Caco-2 (cell line): ENCODE data around the gene PRG2. TPM values are rescaled to one million over a fixed set of nuclear protein-coding genes. Genes with fewer than 3 reads are reported as not detected.

Experiments used
- BruUV-seq: library from RNA; stranded (reverse); fragments of 400-500 nt; replicated peaks from 2 replicates; lab custom pipeline; 2021; lab: Mats Ljungman, UMichigan
- CTCF ChIA-PET: fragments of 300-600 bp; sonication (Branson Sonifier 250); formaldehyde crosslinking; loops from one replicate; lab custom pipeline; 2022; ENCODE audit warnings: antibody characterized with exemption; lab: Charles Lee
- POLR2A ChIA-PET: fragments of 300-600 bp; sonication (Branson Sonifier 250); formaldehyde crosslinking; loops from one replicate; lab custom pipeline; 2022; ENCODE audit warnings: antibody characterized with exemption; lab: Charles Lee
- DNase-seq, 2 experiments: peaks; one replicate each; pipeline versions ENCODE4 v3.0.0 to v3.0.0-alpha.2; 2020 to 2022
- H3K27me3 ChIP-seq: replicated peaks from 2 replicates; pipeline ENCODE4 v1.6.0; 2011; ENCODE audit warnings: low read length; ENCODE audit not compliant: control insufficient read depth, insufficient read depth
- H3K36me3 ChIP-seq: 2 replicates; pipeline ENCODE4 v1.5.1; 2011; ENCODE audit warnings: low read length; ENCODE audit not compliant: control insufficient read depth, insufficient read depth
- H3K4me1 ChIP-seq: fragments of 250-450 bp; sonication (Bioruptor Pico); 2 replicates; pipeline ENCODE4 v1.5.1; 2020; ENCODE audit warnings: mild to moderate bottlenecking
- H3K4me3 ChIP-seq: 2 replicates; pipeline ENCODE4 v1.5.1; 2011; ENCODE audit warnings: low read depth, mild to moderate bottlenecking, control low read depth, low read length
- H3K9me3 ChIP-seq: fragments of 250-450 bp; sonication (Bioruptor Pico); 2 replicates; pipeline ENCODE4 v1.5.1; 2020; ENCODE audit warnings: mild to moderate bottlenecking, moderate library complexity
- H3K27ac Mint-ChIP-seq: one replicate; pipeline ENCODE4 v1.8.0; 2022; ENCODE audit warnings: mixed read lengths; ENCODE audit not compliant: unreplicated experiment
- H3K27me3 Mint-ChIP-seq: one replicate; pipeline ENCODE4 v1.8.0; 2022; ENCODE audit warnings: mixed read lengths; ENCODE audit not compliant: insufficient read depth, unreplicated experiment
- H3K36me3 Mint-ChIP-seq: one replicate; pipeline ENCODE4 v1.8.0; 2022; ENCODE audit warnings: mild to moderate bottlenecking, mixed read lengths; ENCODE audit not compliant: insufficient read depth, unreplicated experiment
- H3K4me1 Mint-ChIP-seq: one replicate; pipeline ENCODE4 v1.8.0; 2022; ENCODE audit warnings: low read depth, mixed read lengths; ENCODE audit not compliant: unreplicated experiment
- H3K4me3 Mint-ChIP-seq: one replicate; pipeline ENCODE4 v1.8.0; 2022; ENCODE audit warnings: mild to moderate bottlenecking, moderate library complexity, mixed read lengths; ENCODE audit not compliant: unreplicated experiment
- H3K9me3 Mint-ChIP-seq: one replicate; pipeline ENCODE4 v1.8.0; 2022; ENCODE audit warnings: mixed read lengths; ENCODE audit not compliant: unreplicated experiment
- intact Hi-C: fragments of 100-400 bp; cut with micrococcal nuclease; formaldehyde crosslinking; loops from one replicate; pipeline ENCODE4 v1.10.0; 2022; ENCODE audit not compliant: unreplicated experiment
- total RNA-seq: library from RNA; stranded (reverse); gene quantifications from 2 replicates; pipeline ENCODE4 v1.2.3, GENCODE V29; 2022
- TF ChIP-seq, protein P1 (sequence below), 2 experiments: fragments of 200-600 bp in 1 of 2; IDR thresholded peaks; 1 replicate in 1 of 2; 2 replicates in 1 of 2; pipeline versions ENCODE4 v1.5.1 to v1.8.0; 2011 to 2022; ENCODE audit warnings: antibody characterized with exemption in 1 of 2, control low read depth in 1 of 2, inconsistent platforms in 1 of 2, low read depth in 1 of 2, low read length in 1 of 2, mild to moderate bottlenecking in 1 of 2, moderate library complexity in 1 of 2; ENCODE audit not compliant: insufficient read depth in 1 of 2, severe bottlenecking in 1 of 2, unreplicated experiment in 1 of 2

PRG2 gene
- total RNA-seq, 1 experiment from 2014 or later: not detected

DNA sequence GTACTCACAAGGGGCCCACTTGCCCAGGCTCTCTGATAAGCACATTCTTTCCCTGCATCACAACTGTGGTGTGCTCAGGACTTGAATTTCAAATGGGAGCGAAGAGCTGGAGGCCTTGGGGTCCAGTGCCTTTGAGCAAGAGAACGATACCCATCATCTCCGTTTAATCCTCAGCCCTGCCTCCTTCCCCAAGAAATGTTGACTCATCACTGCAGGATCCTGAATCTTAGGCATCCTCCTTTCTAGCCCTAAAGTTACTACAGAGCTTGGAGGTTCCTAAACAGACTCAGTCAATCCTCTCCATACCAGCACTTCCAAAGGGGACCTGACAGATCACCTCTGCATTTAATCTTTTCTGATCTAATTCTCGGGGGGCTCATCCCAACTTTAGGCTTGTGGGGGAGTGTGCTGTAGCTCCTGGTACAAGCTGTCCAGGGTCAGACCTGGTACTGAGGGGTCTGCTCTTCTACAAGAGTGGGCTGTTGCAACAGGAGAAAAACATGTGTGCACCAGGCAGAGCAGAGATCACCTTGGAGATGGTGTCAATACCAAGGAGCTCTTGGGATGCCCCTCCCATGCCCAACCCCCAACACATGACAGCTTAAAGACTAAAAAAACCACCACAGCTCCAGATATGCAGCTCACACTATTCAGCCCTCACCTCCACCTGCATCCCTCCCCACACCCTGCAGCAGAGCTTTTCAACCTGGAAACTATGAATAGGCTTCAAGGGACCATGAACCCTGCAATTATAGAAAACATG is 3.9 kb upstream of the PRG2 start:
- H3K36me3 ChIP-seq: no peaks in the 10 kb centered on the region
- no peaks in the 10 kb centered on the region for H3K9me3 ChIP-seq
- H3K27me3 Mint-ChIP-seq: peaks cover 16% of the 10 kb centered on the region
- H3K27ac Mint-ChIP-seq: no peak overlapping the region
- H3K27me3 ChIP-seq: no peaks in the 10 kb centered on the region
- no peak overlapping the region for H3K4me3 ChIP-seq
- no peak overlapping the region for H3K4me3 Mint-ChIP-seq
- no peaks in the 10 kb centered on the region for H3K4me1 ChIP-seq
- intact Hi-C loops: no loop called here
- no peak for DNase-seq
- ChIA-PET POLR2A (no interaction called here), CTCF (no interaction called here)
- no peaks in the 10 kb centered on the region for H3K36me3 Mint-ChIP-seq
- no peaks in the 10 kb centered on the region for H3K9me3 Mint-ChIP-seq
- BruUV-seq: no TSS peak
- no peaks in the 10 kb centered on the region for H3K4me1 Mint-ChIP-seq
- TF ChIP-seq, protein P1, sequence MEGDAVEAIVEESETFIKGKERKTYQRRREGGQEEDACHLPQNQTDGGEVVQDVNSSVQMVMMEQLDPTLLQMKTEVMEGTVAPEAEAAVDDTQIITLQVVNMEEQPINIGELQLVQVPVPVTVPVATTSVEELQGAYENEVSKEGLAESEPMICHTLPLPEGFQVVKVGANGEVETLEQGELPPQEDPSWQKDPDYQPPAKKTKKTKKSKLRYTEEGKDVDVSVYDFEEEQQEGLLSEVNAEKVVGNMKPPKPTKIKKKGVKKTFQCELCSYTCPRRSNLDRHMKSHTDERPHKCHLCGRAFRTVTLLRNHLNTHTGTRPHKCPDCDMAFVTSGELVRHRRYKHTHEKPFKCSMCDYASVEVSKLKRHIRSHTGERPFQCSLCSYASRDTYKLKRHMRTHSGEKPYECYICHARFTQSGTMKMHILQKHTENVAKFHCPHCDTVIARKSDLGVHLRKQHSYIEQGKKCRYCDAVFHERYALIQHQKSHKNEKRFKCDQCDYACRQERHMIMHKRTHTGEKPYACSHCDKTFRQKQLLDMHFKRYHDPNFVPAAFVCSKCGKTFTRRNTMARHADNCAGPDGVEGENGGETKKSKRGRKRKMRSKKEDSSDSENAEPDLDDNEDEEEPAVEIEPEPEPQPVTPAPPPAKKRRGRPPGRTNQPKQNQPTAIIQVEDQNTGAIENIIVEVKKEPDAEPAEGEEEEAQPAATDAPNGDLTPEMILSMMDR (IDR thresholded peaks at IDR 0.05; ENCODE audit: insufficient read depth in 1 of 2, low read depth in 1 of 2, low read length in 1 of 2, severe bottlenecking in 1 of 2, unreplicated experiment in 1 of 2): no peak

DNA sequence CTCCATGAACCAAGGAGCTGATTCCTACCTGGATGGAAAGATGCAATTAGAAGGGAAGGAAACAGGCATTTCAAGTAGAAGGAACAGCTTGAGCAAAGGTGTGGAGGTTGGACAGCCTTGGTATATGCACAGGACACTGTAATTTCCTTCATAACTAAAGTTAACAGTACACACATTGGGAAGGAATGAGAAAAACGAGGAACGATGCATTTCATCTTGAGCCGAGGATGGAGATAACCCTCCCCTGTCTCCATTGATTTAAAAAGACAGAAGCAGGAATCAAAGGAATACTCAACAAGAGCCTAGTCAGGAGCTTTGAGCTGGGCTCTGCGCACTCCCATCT is 2.3 kb upstream of the PRG2 start:
- no TSS peak for BruUV-seq
- POLR2A ChIA-PET: no interaction called here
- no peaks in the 10 kb centered on the region for H3K27me3 ChIP-seq

DNA sequence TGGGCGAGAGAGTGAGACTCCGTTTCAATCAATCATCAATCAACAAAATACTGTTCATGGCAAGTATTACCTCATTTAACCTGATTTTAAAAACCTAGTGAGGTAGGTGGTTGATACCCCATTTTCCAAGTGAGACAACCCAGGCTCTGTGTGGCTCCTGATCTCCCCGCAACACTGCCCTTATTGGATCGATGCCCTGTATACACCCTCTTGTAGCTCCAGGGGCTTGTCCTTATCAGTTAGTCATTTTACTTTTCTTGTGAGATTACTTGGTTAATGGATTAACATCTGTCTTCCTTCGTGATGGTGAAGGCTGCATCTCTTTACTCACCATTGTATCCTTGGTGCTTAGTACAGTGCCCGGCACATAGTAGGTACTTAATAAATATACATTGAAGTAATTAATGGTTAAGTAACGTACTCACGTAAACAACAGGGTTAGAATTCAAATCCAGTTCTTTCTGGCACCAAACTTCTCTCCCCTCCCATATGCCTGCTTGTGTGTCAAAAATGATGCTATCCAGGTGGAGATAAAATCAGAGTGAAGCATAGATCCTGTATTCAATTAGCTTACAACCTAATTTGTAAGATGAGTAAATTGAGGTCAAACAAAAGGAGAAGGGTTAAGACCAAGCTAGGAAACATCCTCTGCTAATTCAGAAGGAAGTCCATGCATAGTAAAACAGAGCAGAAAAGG is 1.8 kb upstream of the PRG2 start:
- H3K4me3 Mint-ChIP-seq: no peak overlapping the region
- BruUV-seq: no TSS peak
- intact Hi-C loops: no loop called here

More for the DNA sequence above, 2.3 kb upstream of the PRG2 start:
- Mint-ChIP-seq H3K4me1 (no peaks in the 10 kb centered on the region), H3K4me3 (no peak overlapping the region), H3K27me3 (peaks cover 22% of the 10 kb centered on the region), H3K27ac (no peak overlapping the region), H3K36me3 (no peaks in the 10 kb centered on the region), H3K9me3 (no peaks in the 10 kb centered on the region)
- CTCF ChIA-PET: interaction anchor here (0.6 kb wide), 1 partner anchor 13 kb away, joined by 5 read pairs; no protein-coding TSS in a partner anchor
- Histone ChIP-seq H3K4me3 (no peak overlapping the region), H3K9me3 (no peaks in the 10 kb centered on the region), H3K36me3 (no peaks in the 10 kb centered on the region), H3K4me1 (no peaks in the 10 kb centered on the region)
- TF ChIP-seq, protein P1 (IDR thresholded peaks at IDR 0.05; ENCODE audit: insufficient read depth in 1 of 2, low read depth in 1 of 2, low read length in 1 of 2, severe bottlenecking in 1 of 2, unreplicated experiment in 1 of 2): no peak
- intact Hi-C loops: no loop called here
- no peak for DNase-seq

More for the DNA sequence above, 1.8 kb upstream of the PRG2 start:
- DNase-seq: no peak
- Mint-ChIP-seq H3K9me3 (no peaks in the 10 kb centered on the region), H3K4me1 (no peaks in the 10 kb centered on the region), H3K36me3 (no peaks in the 10 kb centered on the region), H3K27ac (no peak overlapping the region), H3K27me3 (peaks cover 22% of the 10 kb centered on the region)
- CTCF ChIA-PET: interaction anchor here (0.6 kb wide), 1 partner anchor 12 kb away, joined by 5 read pairs; no protein-coding TSS in a partner anchor
- Histone ChIP-seq H3K4me1 (no peaks in the 10 kb centered on the region), H3K4me3 (no peak overlapping the region), H3K27me3 (no peaks in the 10 kb centered on the region), H3K36me3 (no peaks in the 10 kb centered on the region), H3K9me3 (no peaks in the 10 kb centered on the region)
- TF ChIP-seq, protein P1 (IDR thresholded peaks at IDR 0.05; ENCODE audit: insufficient read depth in 1 of 2, low read depth in 1 of 2, low read length in 1 of 2, severe bottlenecking in 1 of 2, unreplicated experiment in 1 of 2): no peak
- POLR2A ChIA-PET: no interaction called here
